Vagina (tissue), 2 donors: ENCODE data around the gene C2orf68. TPM values are rescaled to one million over a fixed set of nuclear protein-coding genes. Genes with fewer than 3 reads are reported as not detected.

Experiments
- DNase-seq, 2 donors: peaks; one replicate each; pipeline ENCODE4 v3.0.0-alpha.2; 2017; ENCODE audit errors: extremely low spot score in 2 of 2
- H3K27ac ChIP-seq: fragments of 200-600 bp; sonication (generic); one replicate; pipeline ENCODE4 v1.5.1; 2019
- H3K27me3 ChIP-seq: fragments of 200-600 bp; sonication (generic); one replicate; pipeline ENCODE4 v1.5.1; 2019
- H3K36me3 ChIP-seq, 2 donors: fragments of 200-600 bp; sonication (generic); one replicate each; pipeline ENCODE4 v1.5.1; 2017 to 2019
- H3K4me1 ChIP-seq: fragments of 200-600 bp; sonication (generic); one replicate; pipeline ENCODE4 v1.5.1; 2019
- H3K4me3 ChIP-seq, 2 donors: fragments of 200-600 bp; sonication (generic); 1 replicate in 1 of 2; 2 replicates in 1 of 2; pipeline ENCODE4 v1.5.1; 2016 to 2019
- H3K9me3 ChIP-seq: fragments of 200-600 bp; sonication (generic); one replicate; pipeline ENCODE4 v1.5.1; 2019
- CTCF ChIP-seq, 3 experiments: fragments of 450-650 bp in 2 of 3; fragments of 200-600 bp in 1 of 3; sonication (generic) in 1 of 3; IDR thresholded peaks; one replicate each; pipeline ENCODE4 v1.5.1; 2017 to 2019; ENCODE audit warnings: antibody characterized with exemption in 3 of 3, mild to moderate bottlenecking in 2 of 3, moderate library complexity in 2 of 3
- POLR2A ChIP-seq, 2 donors: fragments of 450-650 bp; IDR thresholded peaks; one replicate each; pipeline ENCODE4 v1.6.1; 2017; ENCODE audit warnings: antibody characterized with exemption in 2 of 2, mild to moderate bottlenecking in 2 of 2, moderate library complexity in 2 of 2
- POLR2AphosphoS5 ChIP-seq, 2 donors: sonication (generic); formaldehyde crosslinking; IDR thresholded peaks; one replicate each; pipeline ENCODE4 v1.9.0; 2017; ENCODE audit warnings: antibody characterized with exemption in 2 of 2, mild to moderate bottlenecking in 2 of 2, low read depth in 1 of 2; ENCODE audit not compliant: insufficient read depth in 1 of 2
- intact Hi-C: fragments of 100-400 bp; cut with DNase I; formaldehyde crosslinking; loops from one replicate; pipeline ENCODE4 v1.15.1; 2023
- total RNA-seq: library from RNA; depleted of rRNA; stranded (reverse); fragments of >200 nt; gene quantifications from one replicate; pipeline ENCODE4 v1.2.3, GENCODE V29; 2016

The C2orf68 gene
- total RNA-seq, 1 donor from 2014 or later, result 12.0 TPM

- H3K4me3 ChIP-seq, result no peak overlapping the region
- TF ChIP-seq POLR2A (IDR thresholded peaks at IDR 0.05) (no peak), POLR2AphosphoS5 (IDR thresholded peaks at IDR 0.05; ENCODE audit: insufficient read depth in 1 of 2, low read depth in 1 of 2) (no peak), CTCF (IDR thresholded peaks at IDR 0.05) (no peak)
- H3K27ac ChIP-seq, result peak overlapping the region; percentile 45
- no peaks in the 10 kb centered on the region for H3K36me3 ChIP-seq
- intact Hi-C loops, result no loop called here
- no peaks in the 10 kb centered on the region for H3K9me3 ChIP-seq
- H3K27me3 ChIP-seq, result no peaks in the 10 kb centered on the region
- H3K4me1 ChIP-seq, result peaks cover 37% of the 10 kb centered on the region
- DNase-seq, result no peak
Measured at GRCh38 chr2:85580206-85580605, 31.7 kb downstream of the C2orf68 start.

GRCh38 chr2:85579266-85579935, 32.5 kb downstream of the C2orf68 start:
- Histone ChIP-seq H3K9me3 (no peaks in the 10 kb centered on the region), H3K4me3 (peak overlapping the region; percentile 17 to 44), H3K27me3 (no peaks in the 10 kb centered on the region), H3K27ac (peak overlapping the region; percentile 45), H3K36me3 (no peaks in the 10 kb centered on the region), H3K4me1 (peaks cover 30% of the 10 kb centered on the region)
- intact Hi-C loops, result no loop called here
- no peak for TF ChIP-seq POLR2A (IDR thresholded peaks at IDR 0.05)
- TF ChIP-seq POLR2AphosphoS5 (IDR thresholded peaks at IDR 0.05; ENCODE audit: insufficient read depth in 1 of 2, low read depth in 1 of 2), result no peak
- no peak for TF ChIP-seq CTCF (IDR thresholded peaks at IDR 0.05)
- DNase-seq, result no peak

GRCh38 chr2:85578243-85579180, 33.4 kb downstream of the C2orf68 start:
- Histone ChIP-seq H3K4me3 (peak overlapping the region; percentile 35 to 44), H3K4me1 (peaks cover 25% of the 10 kb centered on the region), H3K36me3 (no peaks in the 10 kb centered on the region), H3K27ac (peak overlapping the region; percentile 45), H3K9me3 (no peaks in the 10 kb centered on the region), H3K27me3 (no peaks in the 10 kb centered on the region)
- TF ChIP-seq POLR2A (IDR thresholded peaks at IDR 0.05) (no peak), CTCF (IDR thresholded peaks at IDR 0.05) (no peak), POLR2AphosphoS5 (IDR thresholded peaks at IDR 0.05; ENCODE audit: insufficient read depth in 1 of 2, low read depth in 1 of 2) (peak in 1 of 2 donors; percentile 13)
- intact Hi-C loops, result no loop called here
- DNase-seq, result no peak

GRCh38 chr2:85577386-85578242, 34.3 kb downstream of the C2orf68 start, which contains the start of gene VAMP8:
VAMP8 (plus strand) TSS chr2:85577586; CDS start chr2:85577647, 61 bp downstream.
- peak within 1 kb of the TSS; percentile 45 for H3K27ac ChIP-seq
- no peaks in the 10 kb centered on the region for H3K27me3 ChIP-seq
- H3K9me3 ChIP-seq, result no peaks in the 10 kb centered on the region
- no peak for TF ChIP-seq CTCF (IDR thresholded peaks at IDR 0.05)
- no peak for TF ChIP-seq POLR2AphosphoS5 (IDR thresholded peaks at IDR 0.05; ENCODE audit: insufficient read depth in 1 of 2, low read depth in 1 of 2)
- TF ChIP-seq POLR2A (IDR thresholded peaks at IDR 0.05), result no peak
- H3K36me3 ChIP-seq, result no peaks in the 10 kb centered on the region
- peaks cover 23% of the 10 kb centered on the region for H3K4me1 ChIP-seq
- intact Hi-C loops, result no loop called here
- peak within 1 kb of the TSS; percentile 35 to 44 for H3K4me3 ChIP-seq
- no peak for DNase-seq
